PC-9 (cell line): ENCODE data around the gene FIGN. TPM values are rescaled to one million over a fixed set of nuclear protein-coding genes. Genes with fewer than 3 reads are reported as not detected.

ENCODE experiments used
- BruUV-seq: library from RNA; stranded (reverse); fragments of 400-500 nt; replicated peaks from 2 replicates; lab custom pipeline; 2021; lab: Mats Ljungman, UMichigan
- CTCF ChIA-PET: fragments of 300-600 bp; sonication (Branson Sonifier 250); formaldehyde crosslinking; loops from one replicate; lab custom pipeline; 2022; ENCODE audit warnings: antibody characterized with exemption; lab: Charles Lee
- POLR2A ChIA-PET: fragments of 300-600 bp; sonication (Branson Sonifier 250); formaldehyde crosslinking; loops from one replicate; lab custom pipeline; 2022; ENCODE audit warnings: antibody characterized with exemption; ENCODE audit not compliant: unreplicated experiment; lab: Charles Lee
- DNase-seq, 2 experiments: peaks; one replicate each; pipeline versions ENCODE4 v3.0.0 to v3.0.0-alpha.2; 2015 to 2022; ENCODE audit warnings: mixed read lengths in 1 of 2
- H2AFZ ChIP-seq: fragments of 200-600 bp; sonication (generic); 2 replicates; pipeline ENCODE4 v1.8.1; 2017; ENCODE audit warnings: antibody characterized with exemption
- H3F3A ChIP-seq: fragments of 200-600 bp; sonication (generic); 2 replicates; pipeline ENCODE4 v1.8.1; 2017; ENCODE audit warnings: antibody characterized with exemption, mild to moderate bottlenecking, low read depth; ENCODE audit not compliant: insufficient read depth
- H3K27ac ChIP-seq: fragments of 200-600 bp; sonication (generic); 2 replicates; pipeline ENCODE4 v1.6.1; 2016; ENCODE audit warnings: mixed run types
- H3K27me3 ChIP-seq: fragments of 200-600 bp; sonication (generic); 2 replicates; pipeline ENCODE4 v1.6.1; 2016; ENCODE audit warnings: low read depth, mixed run types; ENCODE audit not compliant: insufficient read depth
- H3K36me3 ChIP-seq: fragments of 200-600 bp; sonication (generic); 2 replicates; pipeline ENCODE4 v1.6.1; 2016; ENCODE audit warnings: low read depth, mixed run types
- H3K4me1 ChIP-seq: fragments of 200-600 bp; sonication (generic); replicated peaks from 2 replicates; pipeline ENCODE4 v1.6.1; 2016; ENCODE audit warnings: mixed run types; ENCODE audit not compliant: insufficient read depth
- H3K4me2 ChIP-seq: fragments of 200-600 bp; sonication (generic); 2 replicates; pipeline ENCODE4 v1.6.1; 2017; ENCODE audit warnings: mixed run types
- H3K4me3 ChIP-seq: fragments of 200-600 bp; sonication (generic); 2 replicates; pipeline ENCODE4 v1.6.1; 2016; ENCODE audit warnings: mixed run types
- H3K79me2 ChIP-seq: fragments of 200-600 bp; sonication (generic); 2 replicates; pipeline ENCODE4 v1.6.1; 2017; ENCODE audit warnings: low read depth, mixed run types
- H3K9me2 ChIP-seq: fragments of 200-600 bp; sonication (generic); 2 replicates; pipeline ENCODE4 v1.8.1; 2017; ENCODE audit warnings: mild to moderate bottlenecking; ENCODE audit not compliant: insufficient read depth
- H3K9me3 ChIP-seq: fragments of 200-600 bp; sonication (generic); 2 replicates; pipeline ENCODE4 v1.8.1; 2016; ENCODE audit warnings: low read depth; ENCODE audit not compliant: insufficient read depth
- H4K20me1 ChIP-seq: fragments of 200-600 bp; sonication (generic); 2 replicates; pipeline ENCODE4 v1.8.1; 2017; ENCODE audit not compliant: insufficient read depth
- EZH2 ChIP-seq: fragments of 200-600 bp; sonication (generic); IDR thresholded peaks from 2 replicates; pipeline ENCODE4 v1.8.0; 2017; ENCODE audit warnings: antibody characterized with exemption, low read depth
- intact Hi-C: fragments of 100-400 bp; cut with micrococcal nuclease; formaldehyde crosslinking; loops from one replicate; pipeline ENCODE4 v1.10.0; 2022; ENCODE audit not compliant: unreplicated experiment
- total RNA-seq: library from RNA; stranded (reverse); gene quantifications from 2 replicates; pipeline ENCODE4 v1.2.3, GENCODE V29; 2021
- TF ChIP-seq, protein P1 (sequence below): fragments of 200-600 bp; sonication (generic); conservative IDR thresholded peaks from 2 replicates; pipeline ENCODE4 v1.6.1; 2017; ENCODE audit warnings: mixed run types, antibody characterized with exemption, mild to moderate bottlenecking, moderate library complexity

FIGN gene
- total RNA-seq, 1 experiment from 2014 or later = 7.4 TPM

DNA sequence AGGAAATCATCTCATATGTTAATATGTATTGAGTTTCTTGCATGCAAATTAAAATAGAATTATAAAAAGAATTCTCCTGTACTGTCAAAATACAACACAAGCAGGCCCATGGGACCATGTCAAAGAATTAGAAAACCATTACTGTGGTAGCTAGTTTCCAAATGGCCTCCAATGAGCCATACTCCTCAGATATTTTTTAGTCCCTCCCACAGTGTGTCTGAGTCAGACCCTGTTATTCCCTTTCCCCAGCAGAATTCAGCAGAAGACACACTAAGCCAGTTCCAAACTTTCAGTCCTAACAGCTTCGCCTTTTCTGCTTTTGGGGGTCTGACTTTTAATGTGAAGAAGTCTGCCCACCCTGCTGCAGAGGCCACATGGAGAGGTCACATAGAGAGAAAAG is 86.7 kb downstream of the FIGN start:
- DNase-seq = no peak
- Histone ChIP-seq H3K4me3 (no peak overlapping the region), H3K27me3 (no peaks in the 10 kb centered on the region), H2AFZ (no peak overlapping the region), H3K36me3 (no peaks in the 10 kb centered on the region), H3K79me2 (no peaks in the 10 kb centered on the region), H3K9me2 (no peaks in the 10 kb centered on the region), H3F3A (no peaks in the 10 kb centered on the region), H3K27ac (no peak overlapping the region), H3K9me3 (no peaks in the 10 kb centered on the region; the same call in 1 of the 2 replicates), H3K4me2 (no peak overlapping the region), H4K20me1 (no peaks in the 10 kb centered on the region), H3K4me1 (no peaks in the 10 kb centered on the region)
- TF ChIP-seq, protein P1, sequence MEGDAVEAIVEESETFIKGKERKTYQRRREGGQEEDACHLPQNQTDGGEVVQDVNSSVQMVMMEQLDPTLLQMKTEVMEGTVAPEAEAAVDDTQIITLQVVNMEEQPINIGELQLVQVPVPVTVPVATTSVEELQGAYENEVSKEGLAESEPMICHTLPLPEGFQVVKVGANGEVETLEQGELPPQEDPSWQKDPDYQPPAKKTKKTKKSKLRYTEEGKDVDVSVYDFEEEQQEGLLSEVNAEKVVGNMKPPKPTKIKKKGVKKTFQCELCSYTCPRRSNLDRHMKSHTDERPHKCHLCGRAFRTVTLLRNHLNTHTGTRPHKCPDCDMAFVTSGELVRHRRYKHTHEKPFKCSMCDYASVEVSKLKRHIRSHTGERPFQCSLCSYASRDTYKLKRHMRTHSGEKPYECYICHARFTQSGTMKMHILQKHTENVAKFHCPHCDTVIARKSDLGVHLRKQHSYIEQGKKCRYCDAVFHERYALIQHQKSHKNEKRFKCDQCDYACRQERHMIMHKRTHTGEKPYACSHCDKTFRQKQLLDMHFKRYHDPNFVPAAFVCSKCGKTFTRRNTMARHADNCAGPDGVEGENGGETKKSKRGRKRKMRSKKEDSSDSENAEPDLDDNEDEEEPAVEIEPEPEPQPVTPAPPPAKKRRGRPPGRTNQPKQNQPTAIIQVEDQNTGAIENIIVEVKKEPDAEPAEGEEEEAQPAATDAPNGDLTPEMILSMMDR = no peak
- no peak for TF ChIP-seq EZH2
- intact Hi-C loops = no loop called here
- no TSS peak for BruUV-seq
- ChIA-PET CTCF (no interaction called here), POLR2A (no interaction called here)

DNA sequence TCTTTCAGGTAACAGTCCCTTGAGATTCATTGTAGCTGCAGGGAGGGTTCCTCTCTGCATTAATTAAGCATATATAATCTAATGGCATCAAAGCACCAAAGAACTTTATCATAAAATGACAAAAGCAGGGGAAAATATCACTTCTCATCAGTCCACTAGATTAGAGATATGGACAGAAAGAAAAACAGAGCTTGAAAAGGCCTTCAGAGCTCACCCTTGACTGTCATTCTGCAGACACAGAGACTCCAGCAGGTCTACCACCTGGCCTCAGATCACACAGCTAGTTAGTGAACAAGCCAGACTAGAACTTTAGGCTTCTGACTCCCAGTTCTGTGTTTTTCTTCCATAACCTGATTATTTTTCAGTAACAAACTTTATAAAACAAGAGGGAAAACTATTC is 88.5 kb downstream of the FIGN start:
- Histone ChIP-seq H3K4me3 (no peak overlapping the region), H3K4me2 (no peak overlapping the region), H3K36me3 (no peaks in the 10 kb centered on the region), H3F3A (no peaks in the 10 kb centered on the region), H3K79me2 (no peaks in the 10 kb centered on the region), H3K27me3 (no peaks in the 10 kb centered on the region), H4K20me1 (no peaks in the 10 kb centered on the region), H2AFZ (no peak overlapping the region), H3K9me2 (no peaks in the 10 kb centered on the region), H3K9me3 (no peaks in the 10 kb centered on the region; the same call in 1 of the 2 replicates), H3K4me1 (no peaks in the 10 kb centered on the region), H3K27ac (no peak overlapping the region)
- intact Hi-C loops = no loop called here
- ChIA-PET POLR2A (no interaction called here), CTCF (no interaction called here)
- BruUV-seq = no TSS peak
- no peak for DNase-seq
- no peak for TF ChIP-seq EZH2
- TF ChIP-seq, protein P1 = no peak

DNA sequence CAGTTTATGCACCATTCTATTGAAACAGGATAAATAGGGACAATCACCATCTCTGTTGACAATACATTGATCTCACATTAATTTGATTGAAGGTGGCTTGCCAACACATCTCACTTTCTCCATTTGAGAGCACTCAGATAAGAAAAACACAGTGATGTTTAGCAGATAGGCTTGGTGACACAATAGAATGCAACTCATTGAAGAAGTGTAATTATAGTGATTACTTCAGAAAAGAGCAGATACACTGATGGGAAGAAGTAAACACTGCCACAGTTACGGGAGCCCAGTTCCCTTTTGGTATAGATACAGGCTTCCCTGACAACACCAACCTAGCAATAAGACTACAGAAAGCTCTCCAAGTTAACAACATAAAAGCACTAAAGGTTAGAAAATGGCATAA is 89.1 kb downstream of the FIGN start:
- H3K4me2 ChIP-seq = no peak overlapping the region
- no peak overlapping the region for H2AFZ ChIP-seq
- no peaks in the 10 kb centered on the region for H3K36me3 ChIP-seq
- BruUV-seq = no TSS peak
- no peaks in the 10 kb centered on the region for H3K79me2 ChIP-seq
- no peaks in the 10 kb centered on the region for H3F3A ChIP-seq
- intact Hi-C loops = no loop called here
- no peak overlapping the region for H3K4me3 ChIP-seq
- ChIA-PET CTCF (no interaction called here), POLR2A (no interaction called here)
- H3K4me1 ChIP-seq = no peaks in the 10 kb centered on the region
- no peaks in the 10 kb centered on the region for H3K9me2 ChIP-seq
- no peak for DNase-seq
- H4K20me1 ChIP-seq = no peaks in the 10 kb centered on the region
- TF ChIP-seq, protein P1 = no peak
- no peak for TF ChIP-seq EZH2
- H3K27me3 ChIP-seq = no peaks in the 10 kb centered on the region
- no peaks in the 10 kb centered on the region; the same call in 1 of the 2 replicates for H3K9me3 ChIP-seq
- H3K27ac ChIP-seq = no peak overlapping the region
